ENCODE data around the gene ATL1. TPM values are rescaled to one million over a fixed set of nuclear protein-coding genes. Genes with fewer than 3 reads are reported as not detected.

The ATL1 gene
- total and polyA plus RNA-seq, 2 of the 8 experiments (the other 6 are each of a cell fraction or from before 2014, with no cell fraction given): 4.0 to 5.9 TPM

DNA sequence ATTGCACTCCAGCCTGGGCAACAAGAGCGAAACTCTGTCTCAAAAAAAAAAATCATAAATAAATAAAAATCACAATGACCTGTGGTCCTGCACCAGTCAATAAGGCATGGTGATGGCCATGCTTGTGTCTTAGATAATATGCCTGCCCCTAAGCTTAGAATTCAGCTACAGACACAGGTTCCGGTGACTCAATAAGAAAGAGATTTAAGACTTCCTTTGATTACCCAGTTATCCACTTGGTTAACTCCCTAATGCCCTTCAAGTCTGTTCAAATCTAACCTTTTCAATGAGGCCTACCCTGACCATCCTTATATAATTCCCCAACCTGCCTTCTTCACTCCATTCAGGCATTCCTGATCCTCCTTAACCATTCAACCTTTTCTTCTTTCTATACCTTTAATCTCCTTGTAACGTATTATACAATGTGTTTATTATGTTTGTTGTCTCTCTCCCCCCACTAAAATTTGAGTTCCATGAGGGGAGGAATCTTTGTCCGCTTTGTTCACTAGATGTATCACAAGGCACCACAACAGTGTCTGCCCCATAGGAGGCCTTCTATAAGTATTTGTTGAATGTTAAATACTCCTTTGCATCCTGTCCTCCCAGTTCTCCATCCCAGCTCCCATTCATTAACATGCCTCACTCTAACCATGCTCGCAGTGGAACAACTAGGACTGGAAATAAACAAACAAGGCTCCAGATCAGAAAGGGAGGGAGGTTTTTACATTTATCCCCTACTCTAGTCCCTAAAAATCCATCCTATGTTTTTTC is 36.5 kb upstream of the ATL1 start:
- CTCF ChIA-PET (ENCODE audit: partially characterized antibody): no interaction called here
- H2BK5ac ChIP-seq (ENCODE audit: low read depth, low read length): no peak overlapping the region

More for the DNA sequence above, 36.5 kb upstream of the ATL1 start:
- Histone ChIP-seq H3K9ac (replicated peaks in 1 of 4; ENCODE audit: extremely low read depth in 1 of 4, low read depth in 3 of 4, low read length in 3 of 4) (no peak overlapping the region), H3K27ac (ENCODE audit: low read depth, low read length) (no peak overlapping the region), H2AFZ (ENCODE audit: low read length) (no peak overlapping the region), H2BK12ac (ENCODE audit: low read depth, low read length) (no peak overlapping the region), H3K56ac (replicated peaks; ENCODE audit: insufficient read length, low read depth, low read length) (no peak overlapping the region), H4K20me1 (replicated peaks in 1 of 2; ENCODE audit: control insufficient read depth in 1 of 2, insufficient read depth in 2 of 2, low read length in 2 of 2) (peaks cover 0 to 8% of the 10 kb centered on the region in 2 experiments), H3K23ac (ENCODE audit: insufficient read length) (no peak overlapping the region), H3K27me3 (replicated peaks in 1 of 4; ENCODE audit: control insufficient read depth in 3 of 4, extremely low read depth in 1 of 4, insufficient read depth in 3 of 4, low read length in 3 of 4) (peaks cover 0 to 1% (median 0%) of the 10 kb centered on the region in 4 experiments; a peak in 1 of 7 replicates), H3K4me3 (ENCODE audit: extremely low read depth in 1 of 4, insufficient read depth in 2 of 4, low read depth in 3 of 4, low read length in 4 of 4) (no peak overlapping the region), H4K91ac (replicated peaks; ENCODE audit: insufficient read length, low read length) (no peak overlapping the region), H3K4me1 (replicated peaks in 1 of 4; ENCODE audit: control insufficient read depth in 3 of 4, insufficient read depth in 4 of 4, low read length in 3 of 4) (peaks cover 0 to 3% (median 1%) of the 10 kb centered on the region in 4 experiments; a peak in 2 of 7 replicates), H3K14ac (ENCODE audit: insufficient read length) (no peak overlapping the region), H2AK5ac (ENCODE audit: low read depth, low read length) (no peak overlapping the region), H4K8ac (ENCODE audit: extremely low read depth, insufficient read depth, low read length) (no peak overlapping the region), H3K4me2 (ENCODE audit: insufficient read depth in 1 of 2, low read depth in 2 of 2, low read length in 2 of 2) (no peak overlapping the region), H3K9me3 (ENCODE audit: insufficient read depth in 2 of 2, low read depth in 1 of 2, low read length in 1 of 2) (no peaks in the 10 kb centered on the region), H3K4ac (replicated peaks; ENCODE audit: insufficient read length, low read depth, low read length) (no peak overlapping the region), H2BK15ac (ENCODE audit: low read length) (no peak overlapping the region), H2BK20ac (ENCODE audit: low read length) (no peak overlapping the region), H3K36me3 (ENCODE audit: control insufficient read depth in 2 of 4, insufficient read depth in 4 of 4, low read length in 3 of 4) (peaks cover 0 to 4% (median 0%) of the 10 kb centered on the region in 4 experiments; a peak in 2 of 8 replicates), H3K79me1 (ENCODE audit: low read depth, low read length) (peaks cover 7% of the 10 kb centered on the region; the same call in 1 of the 2 replicates), H4K5ac (ENCODE audit: insufficient read length, low read depth, low read length) (no peak overlapping the region), H3K79me2 (ENCODE audit: control insufficient read depth in 1 of 2, insufficient read depth in 2 of 2, low read length in 2 of 2) (peaks cover 13 to 93% of the 10 kb centered on the region in 2 experiments), H3K18ac (ENCODE audit: extremely low read depth, low read length) (no peak overlapping the region), H2BK120ac (replicated peaks; ENCODE audit: low read depth, low read length) (no peak overlapping the region), H3K23me2 (ENCODE audit: low read depth, low read length) (no peaks in the 10 kb centered on the region)
- TF ChIP-seq RNF2 (IDR thresholded peaks at IDR 0.05; ENCODE audit: borderline replicate concordance, low read depth, low read length, missing control alignments, poor library complexity, severe bottlenecking) (no peak), CBX8 (IDR thresholded peaks at IDR 0.05; ENCODE audit: borderline replicate concordance, low read depth, low read length) (no peak), SIRT6 (IDR thresholded peaks at IDR 0.05; ENCODE audit: low read length) (no peak), NANOG (IDR thresholded peaks at IDR 0.05; ENCODE audit: insufficient read depth, low read depth, low read length, poor library complexity, severe bottlenecking) (no peak)
- DNase-seq (ENCODE audit: low read depth in 1 of 2, low spot score in 2 of 2) (no peak), FAIRE-seq (no peak)
- POLR2A ChIA-PET (ENCODE audit: partially characterized antibody): no interaction called here
- 91 to 100% methylated on average over 1 to 5 of the region's 5 CpGs for WGBS, 2 experiments (ENCODE audit: extremely low coverage in 1 of 2, insufficient coverage in 1 of 2, insufficient read length in 1 of 2, insufficient replicate concordance in 2 of 2, low coverage in 1 of 2, low lambda C conversion rate in 2 of 2, missing lambda C conversion rate in 1 of 2)

All from H1 (cell line).